Bronchial epithelial cell (primary cell): ENCODE data around the gene KLK11. TPM values are rescaled to one million over a fixed set of nuclear protein-coding genes. Genes with fewer than 3 reads are reported as not detected.

Experiments
- DNase-seq: peaks from one replicate; pipeline ENCODE4 v3.0.0-alpha.2; 2010; ENCODE audit warnings: low read depth
- FAIRE-seq: peaks from 2 replicates; lab custom pipeline; 2011; peaks lifted over from hg19 to GRCh38; lab: Jason Lieb, UNC
- H3K27me3 ChIP-seq: 2 replicates; pipeline ENCODE4 v1.5.1; 2011; ENCODE audit warnings: low read length; ENCODE audit not compliant: control insufficient read depth, insufficient read depth
- H3K36me3 ChIP-seq: 2 replicates; pipeline ENCODE4 v1.5.1; 2011; ENCODE audit warnings: low read length; ENCODE audit not compliant: control insufficient read depth, insufficient read depth
- H3K4me3 ChIP-seq: 2 replicates; pipeline ENCODE4 v1.5.1; 2011; ENCODE audit warnings: mild to moderate bottlenecking, low read depth, low read length, control low read depth
- total RNA-seq: library from RNA; depleted of rRNA; stranded (reverse); fragments of >200 nt; gene quantifications from 2 replicates; pipeline ENCODE4 v1.2.1, GENCODE V29; 2014
- TF ChIP-seq, protein P1 (sequence below): IDR thresholded peaks from 2 replicates; pipeline ENCODE4 v1.5.1; 2011; ENCODE audit warnings: mild to moderate bottlenecking, moderate library complexity, low read length, control low read depth, inconsistent platforms; ENCODE audit not compliant: insufficient read depth, severe bottlenecking

The KLK11 gene
- total RNA-seq, 1 donor from 2014 or later = 1.6 TPM

DNA sequence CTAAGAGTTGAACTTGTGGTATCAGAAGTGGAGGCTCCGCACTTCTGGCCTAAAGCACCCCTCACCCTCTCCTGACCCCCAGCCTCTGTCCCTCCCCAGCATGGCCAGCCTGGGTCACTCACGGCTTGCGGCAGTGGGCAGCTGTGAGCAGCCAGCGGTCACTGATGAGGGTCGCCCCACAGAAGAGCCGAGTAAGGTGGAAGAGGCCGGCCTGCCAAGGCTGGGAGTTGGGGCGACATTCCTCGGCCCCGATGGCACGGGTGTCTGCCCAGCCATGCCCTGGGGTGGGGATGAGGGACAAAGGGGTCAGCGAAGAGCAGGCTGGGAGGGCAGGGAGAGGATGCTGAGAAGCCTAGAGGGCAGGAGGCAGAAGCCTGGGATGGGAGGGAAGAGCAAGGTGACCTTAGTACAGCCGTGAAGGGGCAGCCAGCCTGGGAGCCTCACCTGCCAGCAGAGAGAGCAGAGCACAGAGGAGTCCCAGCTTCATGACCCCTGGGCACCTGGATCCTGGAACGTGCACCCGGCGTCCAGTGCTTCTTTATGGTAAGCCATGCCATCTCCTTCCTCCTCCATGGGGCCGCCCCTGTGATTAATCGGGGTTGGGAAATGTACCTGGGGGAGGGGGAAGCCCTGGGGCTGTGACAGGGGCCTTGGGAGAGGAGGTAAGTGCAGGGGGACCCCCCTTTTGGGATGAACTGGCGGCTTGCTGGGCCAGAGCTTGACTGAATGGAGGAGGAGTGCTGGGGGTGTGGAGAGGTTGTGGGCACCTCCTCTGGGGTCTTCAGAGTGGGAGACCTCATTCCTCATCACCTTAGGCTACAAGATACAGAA is 17.1 kb downstream of the KLK11 start:
- no peak overlapping the region for H3K4me3 ChIP-seq
- H3K27me3 ChIP-seq = no peaks in the 10 kb centered on the region
- DNase-seq (no peak), FAIRE-seq (no peak)
- TF ChIP-seq, protein P1, sequence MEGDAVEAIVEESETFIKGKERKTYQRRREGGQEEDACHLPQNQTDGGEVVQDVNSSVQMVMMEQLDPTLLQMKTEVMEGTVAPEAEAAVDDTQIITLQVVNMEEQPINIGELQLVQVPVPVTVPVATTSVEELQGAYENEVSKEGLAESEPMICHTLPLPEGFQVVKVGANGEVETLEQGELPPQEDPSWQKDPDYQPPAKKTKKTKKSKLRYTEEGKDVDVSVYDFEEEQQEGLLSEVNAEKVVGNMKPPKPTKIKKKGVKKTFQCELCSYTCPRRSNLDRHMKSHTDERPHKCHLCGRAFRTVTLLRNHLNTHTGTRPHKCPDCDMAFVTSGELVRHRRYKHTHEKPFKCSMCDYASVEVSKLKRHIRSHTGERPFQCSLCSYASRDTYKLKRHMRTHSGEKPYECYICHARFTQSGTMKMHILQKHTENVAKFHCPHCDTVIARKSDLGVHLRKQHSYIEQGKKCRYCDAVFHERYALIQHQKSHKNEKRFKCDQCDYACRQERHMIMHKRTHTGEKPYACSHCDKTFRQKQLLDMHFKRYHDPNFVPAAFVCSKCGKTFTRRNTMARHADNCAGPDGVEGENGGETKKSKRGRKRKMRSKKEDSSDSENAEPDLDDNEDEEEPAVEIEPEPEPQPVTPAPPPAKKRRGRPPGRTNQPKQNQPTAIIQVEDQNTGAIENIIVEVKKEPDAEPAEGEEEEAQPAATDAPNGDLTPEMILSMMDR = no peak
- H3K36me3 ChIP-seq = no peaks in the 10 kb centered on the region

DNA sequence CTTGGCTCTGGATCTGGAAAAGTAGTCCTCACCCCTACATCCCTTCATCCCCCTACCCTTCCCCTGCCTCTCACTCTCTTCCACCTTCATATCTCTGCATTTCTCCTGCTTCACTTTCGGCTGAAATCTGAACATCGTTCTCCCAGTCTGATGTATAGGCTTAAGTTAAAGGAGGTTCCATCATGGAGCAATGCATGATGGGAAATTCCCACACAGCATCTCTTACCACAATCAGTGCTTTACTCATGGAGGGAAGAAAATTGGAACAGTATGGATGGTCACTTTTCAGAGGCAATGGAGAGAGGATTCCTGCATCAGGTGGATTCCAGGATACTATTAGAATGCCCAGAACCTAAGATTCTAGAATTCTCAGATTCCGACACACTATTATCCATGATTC is 18.9 kb downstream of the KLK11 start:
- FAIRE-seq (no peak), DNase-seq (no peak)
- Histone ChIP-seq H3K4me3 (no peak overlapping the region), H3K27me3 (no peaks in the 10 kb centered on the region), H3K36me3 (no peaks in the 10 kb centered on the region)
- TF ChIP-seq, protein P1 = no peak

DNA sequence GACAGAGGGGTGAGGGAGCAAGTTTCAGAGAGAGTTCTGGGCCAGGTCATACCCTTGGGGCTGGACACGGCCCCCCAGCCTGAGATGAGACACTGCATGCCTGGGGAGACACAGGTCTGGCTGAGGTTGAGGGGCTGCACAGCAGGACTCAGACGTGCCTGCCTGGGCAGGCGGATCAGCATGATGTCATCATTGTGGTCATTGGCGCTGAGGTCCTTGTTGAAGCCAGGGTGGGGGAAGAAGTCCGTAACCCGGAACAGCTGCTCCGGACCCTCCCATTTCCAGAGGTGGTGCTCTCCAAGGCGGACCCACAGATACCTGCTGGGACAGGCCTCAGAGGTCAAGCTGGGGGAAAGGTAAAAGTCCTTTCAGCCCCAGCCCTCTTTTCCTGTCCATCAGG is 20.0 kb downstream of the KLK11 start:
- Histone ChIP-seq H3K4me3 (no peak overlapping the region), H3K27me3 (no peaks in the 10 kb centered on the region), H3K36me3 (no peaks in the 10 kb centered on the region)
- DNase-seq = peak; percentile 50
- TF ChIP-seq, protein P1 = no peak
- FAIRE-seq = no peak

DNA sequence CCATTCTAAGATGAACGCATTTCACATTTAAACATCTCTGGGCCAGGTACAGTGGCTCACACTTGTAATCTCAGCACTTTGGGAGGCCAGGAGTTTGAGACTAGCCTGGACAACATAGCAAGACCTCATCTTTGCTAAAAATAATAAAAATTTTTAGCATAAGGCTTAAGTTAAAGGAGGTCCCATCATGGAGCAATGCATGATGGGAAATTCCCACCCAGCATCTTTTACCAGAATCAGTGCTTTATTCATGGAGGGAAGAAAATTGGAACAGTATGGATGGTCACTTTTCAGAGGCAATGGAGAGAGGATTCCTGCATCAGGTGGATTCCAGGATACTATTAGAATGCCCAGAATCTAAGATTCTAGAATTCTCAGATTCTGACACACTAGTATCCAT is 21.2 kb downstream of the KLK11 start:
- Histone ChIP-seq H3K36me3 (no peaks in the 10 kb centered on the region), H3K4me3 (no peak overlapping the region), H3K27me3 (no peaks in the 10 kb centered on the region)
- no peak for DNase-seq
- TF ChIP-seq, protein P1 = no peak
- FAIRE-seq = no peak

DNA sequence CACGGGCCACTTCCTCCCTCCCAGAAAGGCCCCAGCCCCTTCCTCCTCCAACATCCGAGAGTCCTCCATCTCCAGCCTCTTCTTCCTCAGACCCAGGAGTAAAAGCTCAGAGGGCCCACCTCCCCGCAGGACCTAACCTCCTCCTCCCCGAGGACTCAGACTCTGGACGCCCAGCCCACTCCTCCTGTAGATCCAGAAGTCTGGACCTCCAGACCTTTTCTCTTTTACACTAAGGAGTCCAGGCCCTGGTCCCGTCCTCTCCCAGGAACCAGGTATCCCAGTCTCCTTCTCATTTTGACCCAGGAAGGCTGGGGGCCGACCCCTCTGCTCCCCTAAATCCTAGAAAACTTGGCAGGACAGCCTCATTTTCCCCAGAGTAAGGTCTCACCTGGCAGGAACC is 23.1 kb downstream of the KLK11 start:
- no peaks in the 10 kb centered on the region for H3K27me3 ChIP-seq
- no peak overlapping the region for H3K4me3 ChIP-seq
- DNase-seq (no peak), FAIRE-seq (no peak)
- H3K36me3 ChIP-seq = no peaks in the 10 kb centered on the region
- TF ChIP-seq, protein P1 = no peak
